PFSK-1 (cell line): ENCODE measurements around the gene MKI67.

ENCODE experiments used
- FOXP2 ChIP-seq: optimal IDR thresholded peaks from 2 replicates; pipeline ENCODE3; 2011; ENCODE audit warnings: borderline replicate concordance, control low read depth, inconsistent platforms; ENCODE audit not compliant: insufficient read depth; ENCODE audit errors: extremely low read length, extremely low read depth
- POLR2AphosphoS5 ChIP-seq: IDR thresholded peaks from 2 replicates; pipeline ENCODE4 v1.6.1; 2012; ENCODE audit warnings: low read depth, mild to moderate bottlenecking, control low read depth, low read length, moderate library complexity
- SIN3A ChIP-seq: IDR thresholded peaks from 2 replicates; pipeline ENCODE4 v1.6.1; 2012; ENCODE audit warnings: mild to moderate bottlenecking, low read length, moderate library complexity, borderline replicate concordance; ENCODE audit not compliant: insufficient read depth
- TAF1 ChIP-seq: IDR thresholded peaks from 2 replicates; pipeline ENCODE4 v1.6.1; 2012; ENCODE audit warnings: low read length, control low read depth, borderline replicate concordance; ENCODE audit not compliant: insufficient read depth
- TF ChIP-seq, protein P1 (sequence below), 2 experiments: IDR thresholded peaks; 2 replicates each; pipeline versions ENCODE4 v1.6.1 to v1.8.0; 2011 to 2012; ENCODE audit warnings: low read depth in 2 of 2, low read length in 2 of 2, control low read depth in 1 of 2, inconsistent platforms in 1 of 2, mild to moderate bottlenecking in 1 of 2, moderate library complexity in 1 of 2; ENCODE audit not compliant: insufficient read depth in 1 of 2

MKI67 gene

DNA sequence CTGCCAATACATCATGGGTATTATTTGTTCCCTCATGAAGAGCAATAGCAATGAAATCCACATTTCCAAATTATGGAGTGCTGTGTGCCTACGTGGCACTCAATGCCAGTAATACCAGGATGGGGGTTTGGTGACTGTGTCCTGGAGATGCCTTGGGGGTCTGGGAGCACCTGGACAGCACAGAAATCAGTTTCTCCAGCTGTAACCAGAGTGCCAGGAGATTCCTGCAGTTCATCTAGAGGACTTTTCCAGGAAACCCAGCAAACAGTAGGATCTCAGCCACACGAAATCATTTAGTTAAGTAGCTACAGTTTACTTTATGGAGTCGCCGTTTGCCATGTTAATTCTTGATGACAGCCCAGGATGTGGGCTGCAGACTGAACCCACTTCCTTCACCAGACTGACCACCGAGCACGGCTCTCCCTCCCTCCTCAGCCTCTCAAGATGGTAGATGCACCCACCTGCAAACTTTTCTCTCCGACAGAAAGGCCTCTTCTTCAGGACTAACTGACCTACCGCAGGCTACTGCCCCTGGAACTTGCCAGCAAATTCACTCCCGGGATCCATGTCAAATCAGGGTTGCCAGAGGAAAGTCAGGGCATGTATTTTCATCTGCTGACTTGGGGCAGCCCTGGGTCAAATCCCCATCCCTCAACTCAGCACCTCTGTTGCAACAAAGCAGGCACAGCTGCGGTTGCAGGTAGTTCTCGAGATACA lies 30.3 kb downstream of the MKI67 start:
- TF ChIP-seq, protein P1, sequence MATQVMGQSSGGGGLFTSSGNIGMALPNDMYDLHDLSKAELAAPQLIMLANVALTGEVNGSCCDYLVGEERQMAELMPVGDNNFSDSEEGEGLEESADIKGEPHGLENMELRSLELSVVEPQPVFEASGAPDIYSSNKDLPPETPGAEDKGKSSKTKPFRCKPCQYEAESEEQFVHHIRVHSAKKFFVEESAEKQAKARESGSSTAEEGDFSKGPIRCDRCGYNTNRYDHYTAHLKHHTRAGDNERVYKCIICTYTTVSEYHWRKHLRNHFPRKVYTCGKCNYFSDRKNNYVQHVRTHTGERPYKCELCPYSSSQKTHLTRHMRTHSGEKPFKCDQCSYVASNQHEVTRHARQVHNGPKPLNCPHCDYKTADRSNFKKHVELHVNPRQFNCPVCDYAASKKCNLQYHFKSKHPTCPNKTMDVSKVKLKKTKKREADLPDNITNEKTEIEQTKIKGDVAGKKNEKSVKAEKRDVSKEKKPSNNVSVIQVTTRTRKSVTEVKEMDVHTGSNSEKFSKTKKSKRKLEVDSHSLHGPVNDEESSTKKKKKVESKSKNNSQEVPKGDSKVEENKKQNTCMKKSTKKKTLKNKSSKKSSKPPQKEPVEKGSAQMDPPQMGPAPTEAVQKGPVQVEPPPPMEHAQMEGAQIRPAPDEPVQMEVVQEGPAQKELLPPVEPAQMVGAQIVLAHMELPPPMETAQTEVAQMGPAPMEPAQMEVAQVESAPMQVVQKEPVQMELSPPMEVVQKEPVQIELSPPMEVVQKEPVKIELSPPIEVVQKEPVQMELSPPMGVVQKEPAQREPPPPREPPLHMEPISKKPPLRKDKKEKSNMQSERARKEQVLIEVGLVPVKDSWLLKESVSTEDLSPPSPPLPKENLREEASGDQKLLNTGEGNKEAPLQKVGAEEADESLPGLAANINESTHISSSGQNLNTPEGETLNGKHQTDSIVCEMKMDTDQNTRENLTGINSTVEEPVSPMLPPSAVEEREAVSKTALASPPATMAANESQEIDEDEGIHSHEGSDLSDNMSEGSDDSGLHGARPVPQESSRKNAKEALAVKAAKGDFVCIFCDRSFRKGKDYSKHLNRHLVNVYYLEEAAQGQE (IDR thresholded peaks at IDR 0.05; ENCODE audit: insufficient read depth in 1 of 2, low read depth in 2 of 2, low read length in 2 of 2) = no peak
- TF ChIP-seq POLR2AphosphoS5 = 0 out of 2 replicates have a peak, but pooled peaks have one; percentile 23
- TF ChIP-seq FOXP2 = no peak
- TF ChIP-seq SIN3A = no peak

DNA sequence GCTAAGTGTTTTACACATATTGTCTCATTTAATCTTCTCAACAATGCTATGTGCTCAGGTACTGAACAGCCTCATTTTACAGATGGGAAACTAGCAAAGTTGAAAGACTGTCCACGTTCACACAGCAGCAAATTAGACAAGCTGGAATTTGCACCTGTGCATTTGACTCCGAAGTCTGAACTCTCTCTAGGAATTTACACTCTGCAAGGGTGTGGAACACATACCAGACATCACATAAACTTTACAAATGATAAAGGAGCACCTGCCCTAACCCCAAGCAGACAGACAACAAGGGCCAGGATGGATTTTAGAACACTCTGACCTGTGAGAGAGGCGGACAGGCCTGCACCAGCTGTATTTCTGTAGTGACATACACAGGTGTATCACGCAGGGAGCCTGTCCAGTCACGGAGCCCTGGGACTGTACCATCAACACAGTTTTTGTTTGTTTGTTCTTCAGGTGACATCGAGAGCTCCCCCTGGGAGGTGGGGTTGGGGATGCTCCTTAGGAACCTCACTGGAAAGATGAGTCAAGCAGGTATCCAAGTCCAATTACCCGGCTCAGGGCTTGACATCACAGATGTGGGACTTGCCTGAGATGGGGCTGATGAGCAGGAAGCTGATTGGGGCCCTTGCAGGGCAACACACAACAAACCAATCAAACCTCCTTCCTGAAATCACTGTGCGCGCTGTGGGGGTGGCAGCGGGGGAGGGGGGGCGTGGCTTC lies 31.0 kb downstream of the MKI67 start:
- TF ChIP-seq POLR2AphosphoS5 (no peak), TAF1 (no peak), SIN3A (no peak), FOXP2 (no peak)
- TF ChIP-seq, protein P1 (IDR thresholded peaks at IDR 0.05; ENCODE audit: insufficient read depth in 1 of 2, low read depth in 2 of 2, low read length in 2 of 2) = no peak

DNA sequence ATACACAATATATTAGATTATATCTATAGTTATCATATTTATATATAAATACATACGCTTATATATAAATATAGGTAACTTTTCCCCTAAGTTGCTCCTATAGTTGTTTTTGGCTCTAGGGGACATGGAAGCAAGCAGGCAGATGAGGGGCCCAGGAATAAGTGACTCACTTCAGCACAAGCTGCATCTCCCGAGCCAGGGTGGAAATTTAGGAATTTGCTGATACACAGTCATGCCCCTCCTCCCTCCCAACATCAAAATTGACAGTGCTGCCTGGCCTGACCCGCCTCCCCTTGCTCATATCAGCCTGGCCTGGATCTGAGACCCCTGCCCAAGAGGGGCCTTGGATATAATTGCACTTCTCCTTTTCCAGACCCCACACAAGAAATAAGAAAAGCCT lies 33.8 kb downstream of the MKI67 start:
- TF ChIP-seq FOXP2 (no peak), SIN3A (no peak)

DNA sequence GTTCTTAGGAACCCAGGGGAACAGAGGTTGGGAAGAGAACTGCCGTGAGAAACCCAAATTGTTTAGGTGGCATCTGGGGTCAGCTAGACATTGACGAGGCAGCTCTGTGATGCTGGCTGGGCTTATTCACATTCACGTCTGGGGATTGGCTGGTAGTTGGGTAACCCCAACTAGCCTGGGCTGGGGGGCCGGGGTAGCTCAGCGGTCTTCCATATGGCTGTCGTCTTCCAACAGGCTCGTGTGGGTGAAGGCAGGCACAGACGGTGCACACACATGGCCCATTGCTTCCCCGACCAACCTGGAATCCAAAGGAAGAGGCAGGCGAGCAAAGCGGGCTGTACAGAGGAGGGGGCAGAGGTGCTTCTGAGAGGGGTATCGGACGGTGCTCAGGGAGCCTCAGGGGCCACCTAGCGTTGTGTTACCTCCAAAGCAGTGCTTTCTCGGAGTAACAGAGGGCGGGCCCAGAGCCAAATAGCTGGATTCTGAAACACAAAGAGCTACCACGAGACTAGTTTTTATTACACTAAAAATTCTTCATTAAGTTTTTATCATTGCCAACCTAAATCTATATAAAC lies 34.5 kb downstream of the MKI67 start:
- TF ChIP-seq, protein P1 (IDR thresholded peaks at IDR 0.05; ENCODE audit: insufficient read depth in 1 of 2, low read depth in 2 of 2, low read length in 2 of 2) = no peak
- TF ChIP-seq SIN3A (no peak), FOXP2 (no peak), TAF1 (no peak), POLR2AphosphoS5 (no peak)

DNA sequence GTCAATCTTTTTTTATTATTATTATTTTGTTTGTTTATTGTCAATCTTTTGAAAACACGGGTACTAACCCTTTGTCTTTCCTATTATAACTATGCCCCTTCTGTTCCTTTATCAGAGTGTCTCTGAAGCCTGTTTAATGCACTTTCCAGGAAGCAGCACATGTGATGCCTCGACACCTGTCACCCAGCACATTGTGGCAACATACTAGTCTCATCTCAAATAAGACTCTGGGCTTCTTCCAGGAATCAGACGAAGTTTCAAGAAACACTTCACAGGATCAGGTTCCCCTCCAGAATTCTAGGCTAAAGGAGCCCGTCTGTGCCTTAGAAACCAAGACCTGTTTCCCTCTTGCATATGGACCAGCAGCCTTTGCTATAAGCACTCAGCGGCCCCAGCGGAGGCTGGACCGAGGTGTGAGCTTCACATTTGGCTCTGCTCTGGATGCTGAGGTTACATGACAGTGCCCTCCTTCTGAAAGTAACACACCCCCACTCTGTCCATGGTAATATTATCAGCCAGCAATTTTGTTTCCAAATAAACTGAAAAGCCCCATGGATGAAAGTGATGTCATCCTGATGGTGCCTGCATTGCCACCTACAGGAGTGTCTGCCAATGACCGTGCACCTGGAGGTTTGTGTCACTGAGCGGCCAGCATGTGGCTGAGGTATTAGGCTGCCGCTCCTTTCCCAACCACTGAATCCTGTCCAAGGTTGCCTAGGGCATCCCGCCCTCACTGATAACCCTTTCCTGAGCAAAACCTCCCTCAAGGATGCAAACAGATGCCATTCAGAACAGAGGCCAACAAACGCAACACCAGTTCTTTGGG lies 38.1 kb downstream of the MKI67 start:
- TF ChIP-seq, protein P1 (IDR thresholded peaks at IDR 0.05; ENCODE audit: insufficient read depth in 1 of 2, low read depth in 2 of 2, low read length in 2 of 2) = no peak
- TF ChIP-seq TAF1 = no peak
- no peak for TF ChIP-seq POLR2AphosphoS5
- TF ChIP-seq SIN3A = no peak
- TF ChIP-seq FOXP2 = no peak
